PC-3 (cell line): ENCODE data around the gene PITPNB. TPM values are rescaled to one million over a fixed set of nuclear protein-coding genes. Genes with fewer than 3 reads are reported as not detected.

Experiments
- ATAC-seq: fragments of 200-7000 bp; cut with Tn5 transposase; 2 replicates; pipeline ENCODE4 v1.9.1; 2020; ENCODE audit warnings: mild to moderate bottlenecking, moderate library complexity
- BruUV-seq: library from RNA; stranded (reverse); fragments of 400-500 nt; replicated peaks from 2 replicates; lab custom pipeline; 2021; lab: Mats Ljungman, UMichigan
- CTCF ChIA-PET: fragments of 300-600 bp; sonication (Branson Sonifier 250); formaldehyde crosslinking; loops from one replicate; lab custom pipeline; 2022; ENCODE audit warnings: antibody characterized with exemption; lab: Charles Lee
- POLR2A ChIA-PET: fragments of 300-600 bp; sonication (Branson Sonifier 250); formaldehyde crosslinking; loops from one replicate; lab custom pipeline; 2022; ENCODE audit warnings: antibody characterized with exemption; ENCODE audit not compliant: unreplicated experiment; lab: Charles Lee
- DNase-seq: peaks from one replicate; pipeline ENCODE4 v3.0.0-alpha.2; 2015
- H2AFZ ChIP-seq: fragments of 300-600 bp; sonication (generic); 2 replicates; pipeline ENCODE4 v1.6.0; 2016; ENCODE audit warnings: antibody characterized with exemption, low read length
- H3F3A ChIP-seq: fragments of 300-600 bp; sonication (generic); one replicate; pipeline ENCODE4 v1.6.0; 2017; ENCODE audit warnings: antibody characterized with exemption, low read length, control low read depth, mild to moderate bottlenecking; ENCODE audit not compliant: unreplicated experiment
- H3K27ac ChIP-seq: fragments of 300-600 bp; sonication (generic); 2 replicates; pipeline ENCODE4 v1.5.1; 2016; ENCODE audit warnings: mild to moderate bottlenecking, low read length
- H3K27me3 ChIP-seq: fragments of 300-600 bp; sonication (generic); 2 replicates; pipeline ENCODE4 v1.6.1; 2016; ENCODE audit warnings: low read length, mixed read lengths
- H3K36me3 ChIP-seq: fragments of 300-600 bp; sonication (generic); 2 replicates; pipeline ENCODE4 v1.6.1; 2016; ENCODE audit warnings: low read depth, mixed run types, low read length, mixed read lengths
- H3K4me1 ChIP-seq: fragments of 300-600 bp; sonication (generic); 2 replicates; pipeline ENCODE4 v1.5.1; 2016; ENCODE audit warnings: low read length; ENCODE audit not compliant: insufficient read depth
- H3K4me2 ChIP-seq: fragments of 300-600 bp; sonication (generic); 2 replicates; pipeline ENCODE4 v1.6.0; 2016; ENCODE audit warnings: low read length
- H3K4me3 ChIP-seq: fragments of 300-600 bp; sonication (generic); 2 replicates; pipeline ENCODE4 v1.5.1; 2016; ENCODE audit warnings: mild to moderate bottlenecking, low read length, mixed read lengths
- H3K79me2 ChIP-seq: fragments of 300-600 bp; sonication (generic); 2 replicates; pipeline ENCODE4 v1.6.1; 2017; ENCODE audit warnings: low read length, mixed read lengths
- H3K9ac ChIP-seq: fragments of 300-600 bp; sonication (generic); 2 replicates; pipeline ENCODE4 v1.6.0; 2016; ENCODE audit warnings: mild to moderate bottlenecking, low read length
- H3K9me2 ChIP-seq: fragments of 300-600 bp; sonication (generic); replicated peaks from 2 replicates; pipeline ENCODE4 v1.6.1; 2016; ENCODE audit warnings: mixed run types, low read length, mixed read lengths
- H3K9me3 ChIP-seq: fragments of 300-600 bp; sonication (generic); 2 replicates; pipeline ENCODE4 v1.6.1; 2016; ENCODE audit warnings: low read length, mixed read lengths
- H4K20me1 ChIP-seq: fragments of 300-600 bp; sonication (generic); 2 replicates; pipeline ENCODE4 v1.6.1; 2016; ENCODE audit warnings: low read length, mixed read lengths
- EZH2 ChIP-seq: fragments of 300-600 bp; sonication (generic); IDR thresholded peaks from one replicate; pipeline ENCODE4 v1.6.1; 2017; ENCODE audit warnings: antibody characterized with exemption, mild to moderate bottlenecking, low read length; ENCODE audit not compliant: unreplicated experiment
- EZH2phosphoT487 ChIP-seq: fragments of 300-600 bp; sonication (generic); IDR thresholded peaks from 2 replicates; pipeline ENCODE4 v1.6.1; 2018; ENCODE audit warnings: mild to moderate bottlenecking, antibody characterized with exemption, low read length, borderline replicate concordance
- intact Hi-C: fragments of 100-400 bp; cut with micrococcal nuclease; formaldehyde crosslinking; loops from 2 replicates; pipeline ENCODE4 v1.9.0; 2023
- total RNA-seq: library from RNA; depleted of rRNA; stranded (reverse); fragments of >200 nt; gene quantifications from 2 replicates; pipeline ENCODE4 v1.2.3, GENCODE V29; 2014
- TF ChIP-seq, protein P1 (sequence below): fragments of 300-600 bp; sonication (generic); conservative IDR thresholded peaks from 2 replicates; pipeline ENCODE4 v1.5.1; 2017; ENCODE audit warnings: antibody characterized with exemption, low read depth, mild to moderate bottlenecking, low read length

The PITPNB gene
- total RNA-seq, 1 experiment from 2014 or later = 15.3 TPM

DNA sequence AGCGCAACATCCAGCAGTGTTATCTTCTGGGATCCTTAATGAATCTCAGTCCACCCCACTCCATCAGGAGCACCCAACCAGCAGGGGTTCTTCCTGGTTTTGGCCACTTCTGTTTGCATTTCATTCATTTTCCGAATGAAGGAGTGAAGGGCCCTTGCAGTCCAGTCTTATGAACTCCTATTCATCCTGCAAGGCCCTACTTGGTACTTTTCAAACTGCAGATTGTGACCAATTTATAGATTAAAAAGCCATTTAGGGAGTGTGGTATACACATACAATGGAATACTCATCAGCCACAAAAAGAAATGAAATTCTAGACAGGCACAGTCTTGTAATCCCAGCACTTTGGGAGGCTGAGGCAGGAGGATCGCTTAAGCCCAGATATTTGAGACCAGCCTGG, 107.3 kb downstream of the PITPNB start:
- Histone ChIP-seq H3K4me2 (no peak overlapping the region), H3K79me2 (no peaks in the 10 kb centered on the region), H3K27ac (no peak overlapping the region), H3K9me3 (no peaks in the 10 kb centered on the region), H4K20me1 (no peaks in the 10 kb centered on the region), H3K9ac (no peak overlapping the region), H3F3A (no peaks in the 10 kb centered on the region), H3K36me3 (no peaks in the 10 kb centered on the region), H3K9me2 (no peaks in the 10 kb centered on the region), H2AFZ (no peak overlapping the region), H3K4me3 (no peak overlapping the region), H3K4me1 (no peaks in the 10 kb centered on the region; the same call in 1 of the 2 replicates), H3K27me3 (no peaks in the 10 kb centered on the region)
- ATAC-seq (no peak), DNase-seq (no peak)
- BruUV-seq = no TSS peak
- POLR2A ChIA-PET = no interaction called here
- CTCF ChIA-PET = no interaction called here
- intact Hi-C loops = no loop called here
- TF ChIP-seq EZH2 (no peak), EZH2phosphoT487 (no peak)
- TF ChIP-seq, protein P1, sequence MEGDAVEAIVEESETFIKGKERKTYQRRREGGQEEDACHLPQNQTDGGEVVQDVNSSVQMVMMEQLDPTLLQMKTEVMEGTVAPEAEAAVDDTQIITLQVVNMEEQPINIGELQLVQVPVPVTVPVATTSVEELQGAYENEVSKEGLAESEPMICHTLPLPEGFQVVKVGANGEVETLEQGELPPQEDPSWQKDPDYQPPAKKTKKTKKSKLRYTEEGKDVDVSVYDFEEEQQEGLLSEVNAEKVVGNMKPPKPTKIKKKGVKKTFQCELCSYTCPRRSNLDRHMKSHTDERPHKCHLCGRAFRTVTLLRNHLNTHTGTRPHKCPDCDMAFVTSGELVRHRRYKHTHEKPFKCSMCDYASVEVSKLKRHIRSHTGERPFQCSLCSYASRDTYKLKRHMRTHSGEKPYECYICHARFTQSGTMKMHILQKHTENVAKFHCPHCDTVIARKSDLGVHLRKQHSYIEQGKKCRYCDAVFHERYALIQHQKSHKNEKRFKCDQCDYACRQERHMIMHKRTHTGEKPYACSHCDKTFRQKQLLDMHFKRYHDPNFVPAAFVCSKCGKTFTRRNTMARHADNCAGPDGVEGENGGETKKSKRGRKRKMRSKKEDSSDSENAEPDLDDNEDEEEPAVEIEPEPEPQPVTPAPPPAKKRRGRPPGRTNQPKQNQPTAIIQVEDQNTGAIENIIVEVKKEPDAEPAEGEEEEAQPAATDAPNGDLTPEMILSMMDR = no peak

DNA sequence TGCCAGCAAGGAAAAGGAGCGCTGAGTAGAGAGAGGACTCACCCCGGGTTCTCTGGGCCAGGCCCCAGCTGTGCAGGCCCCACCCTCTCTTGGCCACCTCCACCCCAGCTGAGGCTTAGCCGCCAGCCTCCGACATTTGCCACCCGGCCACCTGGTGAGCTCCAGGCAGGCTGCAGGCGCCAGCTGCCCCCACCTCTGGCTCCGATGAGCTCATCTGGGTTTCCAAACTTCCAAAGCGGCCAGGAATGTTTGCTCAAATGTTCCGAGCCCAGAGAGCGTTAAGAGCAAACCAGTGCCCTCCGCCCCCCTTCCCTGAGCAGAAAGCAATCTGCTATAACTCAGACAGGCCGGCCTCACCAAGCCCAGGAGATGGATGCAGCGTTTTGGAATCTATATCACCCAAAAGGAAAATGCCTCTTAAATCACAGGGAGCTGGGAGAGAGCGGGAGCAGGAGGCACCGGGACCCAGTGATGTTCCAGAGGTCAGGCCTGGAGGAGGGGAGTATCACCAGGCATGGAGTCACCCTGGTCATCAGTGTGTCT, 108.4 kb downstream of the PITPNB start:
- no peaks in the 10 kb centered on the region for H3K36me3 ChIP-seq
- intact Hi-C loops = no loop called here
- DNase-seq (peak; percentile 7), ATAC-seq (no peak)
- BruUV-seq = no TSS peak
- no peak overlapping the region for H3K27ac ChIP-seq
- H3K27me3 ChIP-seq = no peaks in the 10 kb centered on the region
- no peak overlapping the region for H3K4me2 ChIP-seq
- H3F3A ChIP-seq = no peaks in the 10 kb centered on the region
- no peak overlapping the region for H3K4me3 ChIP-seq
- no peak for TF ChIP-seq EZH2phosphoT487
- TF ChIP-seq EZH2 = no peak
- TF ChIP-seq, protein P1 = no peak
- H3K4me1 ChIP-seq = no peaks in the 10 kb centered on the region; the same call in 1 of the 2 replicates
- no peak overlapping the region for H3K9ac ChIP-seq
- H3K9me3 ChIP-seq = no peaks in the 10 kb centered on the region
- ChIA-PET CTCF (no interaction called here), POLR2A (no interaction called here)
- no peaks in the 10 kb centered on the region for H4K20me1 ChIP-seq
- H2AFZ ChIP-seq = no peak overlapping the region
- no peaks in the 10 kb centered on the region for H3K79me2 ChIP-seq
- no peaks in the 10 kb centered on the region for H3K9me2 ChIP-seq
